D721Med (cell line): ENCODE measurements around the gene NTF3.

Source experiments
- DNase-seq: peaks from one replicate; pipeline ENCODE4 v3.0.0; 2011; ENCODE audit warnings: low spot score; ENCODE audit not compliant: insufficient read length
- FAIRE-seq: peaks from 2 replicates; lab custom pipeline; 2011; peaks lifted over from hg19 to GRCh38; lab: Jason Lieb, UNC
- CTCF ChIP-seq: IDR thresholded peaks from 2 replicates; pipeline ENCODE4 v1.5.1; 2012; ENCODE audit warnings: mild to moderate bottlenecking, control low read depth; ENCODE audit not compliant: insufficient read depth; ENCODE audit errors: missing control alignments

NTF3 gene

GRCh38 chr12:5510251-5510805 is 78.4 kb downstream of the NTF3 start:
- DNase-seq (no peak), FAIRE-seq (no peak)
- no peak for TF ChIP-seq CTCF

GRCh38 chr12:5511256-5511643 is 79.3 kb downstream of the NTF3 start:
- DNase-seq, result no peak
- FAIRE-seq, result no peak
- TF ChIP-seq CTCF, result no peak

- FAIRE-seq (no peak), DNase-seq (no peak)
- peak; percentile 68 for TF ChIP-seq CTCF
Measured at GRCh38 chr12:5511644-5512600, 80.0 kb downstream of the NTF3 start.

- no peak for FAIRE-seq
- no peak for DNase-seq
- TF ChIP-seq CTCF, result no peak
Measured at GRCh38 chr12:5512601-5512970, 80.7 kb downstream of the NTF3 start.

- TF ChIP-seq CTCF, result no peak
- no peak for DNase-seq
- no peak for FAIRE-seq
Measured at GRCh38 chr12:5513406-5513805, 81.5 kb downstream of the NTF3 start.

GRCh38 chr12:5514016-5514415 is 82.1 kb downstream of the NTF3 start:
- no peak for TF ChIP-seq CTCF
- no peak for FAIRE-seq
- no peak for DNase-seq

- TF ChIP-seq CTCF, result no peak
- FAIRE-seq, result no peak
- no peak for DNase-seq
Measured at GRCh38 chr12:5514545-5514944, 82.6 kb downstream of the NTF3 start.
